HG02852 (cell line): ENCODE data around the gene AHCYL2.
"Not testable (repeated sequence)": the region's sequence is repeated elsewhere in the genome, so short reads cannot be mapped to it uniquely, and the experiment has no call there.

Source experiments
- ATAC-seq: cut with Tn5 transposase; IDR thresholded peaks from one replicate; pipeline ENCODE4 v1.9.1; 2021; ENCODE audit warnings: mild to moderate bottlenecking, moderate library complexity; ENCODE audit not compliant: unreplicated experiment

The AHCYL2 gene

GRCh38 chr7:129343099-129343700, 118.4 kb downstream of the AHCYL2 start:
- ATAC-seq: no peak

GRCh38 chr7:129347330-129347729, 122.5 kb downstream of the AHCYL2 start:
- ATAC-seq: no peak

- no peak for ATAC-seq
These were observed 123.4 kb downstream of the AHCYL2 start for GRCh38 chr7:129348023-129348740.

GRCh38 chr7:129351320-129351719, 126.5 kb downstream of the AHCYL2 start:
- ATAC-seq: no peak

GRCh38 chr7:129353104-129353503, 128.3 kb downstream of the AHCYL2 start:
- ATAC-seq: not testable (repeated sequence)

GRCh38 chr7:129354428-129355157, 129.8 kb downstream of the AHCYL2 start:
- ATAC-seq: no peak

GRCh38 chr7:129356176-129356575, 131.3 kb downstream of the AHCYL2 start:
- no peak for ATAC-seq

GRCh38 chr7:129359176-129359575, 134.3 kb downstream of the AHCYL2 start:
- ATAC-seq: no peak

- no peak for ATAC-seq
These were observed 134.8 kb downstream of the AHCYL2 start for GRCh38 chr7:129359638-129360037.

GRCh38 chr7:129361771-129362170, 136.9 kb downstream of the AHCYL2 start:
- no peak for ATAC-seq

- ATAC-seq: no peak
These were observed 137.7 kb downstream of the AHCYL2 start for GRCh38 chr7:129362496-129362895.

GRCh38 chr7:129367349-129367699, 142.5 kb downstream of the AHCYL2 start:
- ATAC-seq: no peak

- ATAC-seq: peak; percentile 57
These were observed 143.0 kb downstream of the AHCYL2 start for GRCh38 chr7:129367700-129368388.

- peak; percentile 37 for ATAC-seq
These were observed 143.7 kb downstream of the AHCYL2 start for GRCh38 chr7:129368389-129368986.

GRCh38 chr7:129369447-129369846, 144.6 kb downstream of the AHCYL2 start:
- not testable (repeated sequence) for ATAC-seq

GRCh38 chr7:129370812-129371211, 146.0 kb downstream of the AHCYL2 start:
- no peak for ATAC-seq

GRCh38 chr7:129371487-129371886, 146.7 kb downstream of the AHCYL2 start:
- no peak for ATAC-seq

- ATAC-seq: no peak
These were observed 149.0 kb downstream of the AHCYL2 start for GRCh38 chr7:129373651-129374428.

- ATAC-seq: no peak
These were observed 150.5 kb downstream of the AHCYL2 start for GRCh38 chr7:129375141-129375938.
